Coronary artery (tissue), 2 donors: ENCODE data around the gene NOX3.

ENCODE experiments used
- DNase-seq: peaks from one replicate; pipeline ENCODE4 v3.0.0-alpha.2; 2017; ENCODE audit warnings: low spot score
- H3K27ac ChIP-seq, 2 donors: fragments of 200-600 bp; sonication (generic); one replicate each; pipeline ENCODE4 v1.5.1; 2016 to 2019
- H3K4me3 ChIP-seq: fragments of 200-600 bp; sonication (generic); 2 replicates; pipeline ENCODE4 v1.5.1; 2016; ENCODE audit warnings: mild to moderate bottlenecking, moderate library complexity
- CTCF ChIP-seq: fragments of 200-600 bp; sonication (generic); IDR thresholded peaks from one replicate; pipeline ENCODE4 v1.5.1; 2019; ENCODE audit warnings: antibody characterized with exemption

NOX3 gene

GRCh38 chr6:155378724-155379123 lies 76.9 kb downstream of the NOX3 start:
- no peak for TF ChIP-seq CTCF
- Histone ChIP-seq H3K4me3 (no peak overlapping the region), H3K27ac (no peak overlapping the region)
- DNase-seq: no peak

GRCh38 chr6:155378276-155378675 lies 77.4 kb downstream of the NOX3 start:
- Histone ChIP-seq H3K27ac (no peak overlapping the region), H3K4me3 (no peak overlapping the region)
- DNase-seq: no peak
- no peak for TF ChIP-seq CTCF

- TF ChIP-seq CTCF: no peak
- H3K27ac ChIP-seq: no peak overlapping the region
- DNase-seq: no peak
- no peak overlapping the region for H3K4me3 ChIP-seq
Observed at GRCh38 chr6:155377061-155377460, 78.6 kb downstream of the NOX3 start.

GRCh38 chr6:155375801-155376200 lies 79.8 kb downstream of the NOX3 start:
- TF ChIP-seq CTCF: no peak
- DNase-seq: no peak
- Histone ChIP-seq H3K4me3 (no peak overlapping the region), H3K27ac (no peak overlapping the region)

GRCh38 chr6:155374681-155375080 lies 81.0 kb downstream of the NOX3 start:
- H3K27ac ChIP-seq: no peak overlapping the region

GRCh38 chr6:155373276-155373675 lies 82.4 kb downstream of the NOX3 start:
- Histone ChIP-seq H3K4me3 (no peak overlapping the region), H3K27ac (no peak overlapping the region)
- DNase-seq: no peak
- no peak for TF ChIP-seq CTCF

More at GRCh38 chr6:155374681-155375080, 81.0 kb downstream of the NOX3 start:
- H3K4me3 ChIP-seq: no peak overlapping the region
- no peak for DNase-seq
- TF ChIP-seq CTCF: no peak

- no peak for DNase-seq
- TF ChIP-seq CTCF: no peak
- no peak overlapping the region for H3K27ac ChIP-seq
- H3K4me3 ChIP-seq: no peak overlapping the region
Observed at GRCh38 chr6:155372256-155372655, 83.4 kb downstream of the NOX3 start.
